Esophagus squamous epithelium (tissue), 5 donors: ENCODE results near the gene SCAMP1. TPM values are rescaled to one million over a fixed set of nuclear protein-coding genes. Genes with fewer than 3 reads are reported as not detected.
"Not testable (repeated sequence)": the region's sequence is repeated elsewhere in the genome, so short reads cannot be mapped to it uniquely, and the experiment has no call there.

Experiments
- DNase-seq: peaks from one replicate; lab custom pipeline; 2025; lab: John Stamatoyannopoulos, UW
- H3K27ac ChIP-seq, 4 donors: fragments of 200-600 bp; sonication (generic); one replicate each; pipeline ENCODE4 v1.5.1; 2016 to 2019; ENCODE audit warnings: mild to moderate bottlenecking in 1 of 4
- H3K27me3 ChIP-seq, 4 donors: fragments of 200-600 bp; sonication (generic); 1 replicate in 3 of 4; 2 replicates in 1 of 4; pipeline versions ENCODE4 v1.5.1 to v1.6.0; 2017 to 2021; ENCODE audit warnings: antibody characterized with exemption in 1 of 4
- H3K36me3 ChIP-seq, 3 donors: fragments of 200-600 bp; sonication (generic); one replicate each; pipeline ENCODE4 v1.5.1; 2016 to 2019
- H3K4me1 ChIP-seq, 3 donors: fragments of 200-600 bp; sonication (generic); one replicate each; pipeline ENCODE4 v1.5.1; 2017 to 2019
- H3K4me3 ChIP-seq, 4 donors: fragments of 200-600 bp; sonication (generic); 1 replicate in 3 of 4; 2 replicates in 1 of 4; pipeline ENCODE4 v1.5.1; 2016 to 2019; ENCODE audit warnings: mild to moderate bottlenecking in 2 of 4, moderate library complexity in 1 of 4
- H3K9me3 ChIP-seq, 3 donors: fragments of 200-600 bp; sonication (generic); one replicate each; pipeline ENCODE4 v1.5.1; 2016 to 2019
- POLR2A ChIP-seq, 4 donors: fragments of 450-650 bp; IDR thresholded peaks; one replicate each; pipeline ENCODE4 v1.6.1; 2017; ENCODE audit warnings: antibody characterized with exemption in 4 of 4, mild to moderate bottlenecking in 4 of 4, moderate library complexity in 3 of 4
- WGBS, 2 donors: methylation state at CpG; one replicate each; pipeline ENCODE4 v1.1.5; 2018; 5-methylcytosine and 5-hydroxymethylcytosine counted together
- intact Hi-C: fragments of 100-400 bp; cut with DNase I; formaldehyde crosslinking; loops from one replicate; pipeline ENCODE4 v1.15.0; 2022
- total RNA-seq, 4 donors: library from RNA; depleted of rRNA; stranded (reverse); fragments of >200 nt; gene quantifications; one replicate each; pipeline ENCODE4 v1.1.0, GENCODE V29; 2016
- TF ChIP-seq, protein P1 (sequence below), 6 experiments: fragments of 450-650 bp in 4 of 6; fragments of 200-600 bp in 2 of 6; sonication (generic) in 2 of 6; IDR thresholded peaks; one replicate each; pipeline ENCODE4 v1.5.1; 2016 to 2019; ENCODE audit warnings: antibody characterized with exemption in 6 of 6, mild to moderate bottlenecking in 4 of 6, moderate library complexity in 4 of 6
- donor health status: DM: yes; HTN: yes; CAD: no.

The SCAMP1 gene
- total RNA-seq, 4 donors from 2014 or later, result 15.2 to 27.6 (median 21.3) TPM

DNA sequence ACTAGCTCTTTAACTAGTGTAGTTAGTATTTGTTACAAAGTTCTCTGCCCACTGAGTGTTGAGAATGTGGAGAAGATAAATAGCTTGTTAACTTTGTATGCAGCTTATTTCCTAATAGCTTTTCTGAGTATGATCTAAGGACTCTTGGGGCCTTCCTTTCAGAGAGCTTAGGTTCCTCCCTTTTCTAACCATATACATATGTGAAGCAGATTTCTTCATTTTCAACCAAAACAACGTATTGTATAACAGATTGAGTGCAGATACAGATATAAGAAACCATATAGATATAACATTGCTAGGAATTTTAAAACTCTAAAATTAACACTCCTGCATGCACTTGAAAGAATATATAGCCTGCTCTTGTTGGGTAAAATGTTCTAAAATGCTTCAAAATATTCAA, 70.4 kb downstream of the SCAMP1 start:
- Histone ChIP-seq H3K27me3 (no peaks in the 10 kb centered on the region), H3K4me3 (no peak overlapping the region), H3K27ac (no peak overlapping the region), H3K9me3 (no peaks in the 10 kb centered on the region), H3K4me1 (no peaks in the 10 kb centered on the region), H3K36me3 (peaks cover 0 to 55% (median 0%) of the 10 kb centered on the region in 3 donors)
- intact Hi-C loops, result no loop called here
- WGBS, 2 donors, result 85% methylated on average over 1 of the region's 1 CpG
- TF ChIP-seq, protein P1, sequence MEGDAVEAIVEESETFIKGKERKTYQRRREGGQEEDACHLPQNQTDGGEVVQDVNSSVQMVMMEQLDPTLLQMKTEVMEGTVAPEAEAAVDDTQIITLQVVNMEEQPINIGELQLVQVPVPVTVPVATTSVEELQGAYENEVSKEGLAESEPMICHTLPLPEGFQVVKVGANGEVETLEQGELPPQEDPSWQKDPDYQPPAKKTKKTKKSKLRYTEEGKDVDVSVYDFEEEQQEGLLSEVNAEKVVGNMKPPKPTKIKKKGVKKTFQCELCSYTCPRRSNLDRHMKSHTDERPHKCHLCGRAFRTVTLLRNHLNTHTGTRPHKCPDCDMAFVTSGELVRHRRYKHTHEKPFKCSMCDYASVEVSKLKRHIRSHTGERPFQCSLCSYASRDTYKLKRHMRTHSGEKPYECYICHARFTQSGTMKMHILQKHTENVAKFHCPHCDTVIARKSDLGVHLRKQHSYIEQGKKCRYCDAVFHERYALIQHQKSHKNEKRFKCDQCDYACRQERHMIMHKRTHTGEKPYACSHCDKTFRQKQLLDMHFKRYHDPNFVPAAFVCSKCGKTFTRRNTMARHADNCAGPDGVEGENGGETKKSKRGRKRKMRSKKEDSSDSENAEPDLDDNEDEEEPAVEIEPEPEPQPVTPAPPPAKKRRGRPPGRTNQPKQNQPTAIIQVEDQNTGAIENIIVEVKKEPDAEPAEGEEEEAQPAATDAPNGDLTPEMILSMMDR (IDR thresholded peaks at IDR 0.05), result no peak
- no peak for TF ChIP-seq POLR2A (IDR thresholded peaks at IDR 0.05)
- no peak for DNase-seq

DNA sequence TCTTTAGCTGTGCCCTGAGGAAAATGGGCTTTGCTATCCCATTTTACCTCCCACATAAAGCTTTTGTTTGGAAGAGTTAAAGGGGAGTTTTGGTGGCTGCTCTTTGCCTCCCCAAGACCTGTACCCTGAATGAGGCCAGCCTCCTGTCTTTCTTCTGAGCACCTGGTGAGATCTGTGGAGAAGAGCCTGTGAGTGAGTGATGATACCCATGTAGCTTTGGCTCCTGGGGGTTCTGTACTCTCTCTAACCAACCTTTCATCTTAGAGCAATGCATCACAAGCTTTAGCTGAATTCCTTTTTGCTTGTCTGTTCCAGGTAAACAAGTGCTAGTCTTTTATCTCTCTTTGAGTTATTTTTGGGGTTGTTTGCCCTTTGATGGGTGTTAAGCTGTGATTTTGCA, 73.6 kb downstream of the SCAMP1 start:
- Histone ChIP-seq H3K4me1 (no peaks in the 10 kb centered on the region), H3K27me3 (no peaks in the 10 kb centered on the region), H3K27ac (no peak overlapping the region), H3K4me3 (no peak overlapping the region), H3K36me3 (peaks cover 0 to 42% (median 0%) of the 10 kb centered on the region in 3 donors), H3K9me3 (no peaks in the 10 kb centered on the region)
- TF ChIP-seq, protein P1 (IDR thresholded peaks at IDR 0.05), result no peak
- no peak for TF ChIP-seq POLR2A (IDR thresholded peaks at IDR 0.05)
- DNase-seq, result no peak
- intact Hi-C loops, result no loop called here

DNA sequence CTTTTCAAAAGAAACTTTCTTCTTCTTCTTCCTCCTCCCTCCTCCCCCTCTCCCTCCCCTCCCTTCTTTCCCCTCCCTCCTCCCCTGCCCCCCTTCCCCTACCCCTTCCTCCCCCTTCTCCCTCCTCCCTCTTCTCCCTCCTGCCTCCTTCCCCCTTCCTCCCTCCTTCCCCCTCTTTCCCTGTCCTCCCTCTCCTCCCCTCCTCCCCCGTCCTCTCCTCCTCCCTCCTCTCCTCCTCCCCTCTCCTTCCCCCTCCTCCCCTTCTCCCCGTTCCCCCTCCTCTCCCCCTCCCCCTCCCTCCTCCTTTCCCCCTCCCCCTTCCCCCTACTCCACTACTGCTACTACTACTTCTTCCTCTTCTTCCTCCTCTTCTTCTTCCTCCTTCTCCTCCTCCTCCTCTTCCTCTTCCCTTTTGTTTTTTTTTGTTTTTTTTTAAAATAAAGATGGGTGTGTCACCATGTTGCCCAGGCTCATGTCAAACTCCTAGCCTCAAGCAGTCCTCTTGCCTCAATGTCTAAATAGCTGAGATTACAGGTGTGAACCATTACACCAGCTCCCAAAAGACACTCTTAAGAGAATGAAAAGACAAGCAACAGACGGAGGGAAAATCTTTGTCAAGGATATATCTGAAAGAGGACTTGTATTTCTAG, 87.5 kb downstream of the SCAMP1 start:
- H3K9me3 ChIP-seq, result no peaks in the 10 kb centered on the region
- intact Hi-C loops, result no loop called here
- no peak overlapping the region for H3K27ac ChIP-seq
- peaks cover 0 to 25% (median 0%) of the 10 kb centered on the region in 3 donors for H3K36me3 ChIP-seq
- no peak for TF ChIP-seq POLR2A (IDR thresholded peaks at IDR 0.05)
- TF ChIP-seq, protein P1 (IDR thresholded peaks at IDR 0.05), result no peak
- H3K4me3 ChIP-seq, result no peak overlapping the region
- H3K27me3 ChIP-seq, result no peaks in the 10 kb centered on the region
- no peaks in the 10 kb centered on the region for H3K4me1 ChIP-seq
- DNase-seq, result no peak
- 86 to 95% methylated on average over 2 of the region's 3 CpGs for WGBS, 2 donors

DNA sequence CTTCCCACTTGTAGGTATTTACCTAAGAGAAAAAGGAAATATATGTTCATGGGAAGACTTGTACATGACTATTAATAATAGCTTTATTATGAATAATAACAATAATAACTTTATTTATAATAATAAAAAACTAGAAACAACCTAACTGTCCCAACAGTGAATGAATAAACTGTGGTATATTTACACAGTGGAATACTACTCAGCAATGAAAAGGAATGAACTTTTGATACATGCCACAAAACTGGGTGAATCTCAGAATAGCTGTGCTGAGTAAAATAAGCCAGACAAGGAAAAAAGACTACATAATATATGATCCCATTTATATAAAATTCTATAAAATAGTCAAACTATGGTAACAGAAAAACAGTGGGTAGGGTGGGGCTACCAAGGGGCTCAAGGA, 88.7 kb downstream of the SCAMP1 start:
- Histone ChIP-seq H3K27me3 (no peaks in the 10 kb centered on the region), H3K4me1 (no peaks in the 10 kb centered on the region), H3K36me3 (peaks cover 0 to 24% (median 0%) of the 10 kb centered on the region in 3 donors), H3K9me3 (no peaks in the 10 kb centered on the region), H3K4me3 (no peak overlapping the region), H3K27ac (no peak overlapping the region)
- no peak for DNase-seq
- TF ChIP-seq, protein P1 (IDR thresholded peaks at IDR 0.05), result no peak
- TF ChIP-seq POLR2A (IDR thresholded peaks at IDR 0.05), result no peak
- intact Hi-C loops, result no loop called here

DNA sequence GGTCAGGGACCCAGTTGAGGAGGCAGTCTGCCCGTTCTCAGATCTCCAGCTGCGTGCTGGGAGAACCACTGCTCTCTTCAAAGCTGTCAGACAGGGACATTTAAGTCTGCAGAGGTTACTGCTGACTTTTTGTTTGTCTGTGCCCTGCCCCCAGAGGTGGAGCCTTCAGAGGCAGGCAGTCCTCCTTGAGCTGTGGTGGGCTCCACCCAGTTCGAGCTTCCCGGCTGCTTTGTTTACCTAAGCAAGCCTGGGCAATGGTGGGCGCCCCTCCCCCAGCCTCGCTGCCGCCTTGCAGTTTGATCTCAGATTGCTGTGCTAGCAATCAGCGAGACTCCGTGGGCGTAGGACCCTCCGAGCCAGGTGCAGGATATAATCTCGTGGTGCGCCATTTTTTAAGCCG, 97.1 kb downstream of the SCAMP1 start:
- H3K27ac ChIP-seq, H3K27me3 ChIP-seq, DNase-seq, H3K4me1 ChIP-seq, H3K4me3 ChIP-seq, intact Hi-C loops, H3K9me3 ChIP-seq: not testable (repeated sequence)
- peaks cover 0 to 30% (median 0%) of the 10 kb centered on the region in 3 donors for H3K36me3 ChIP-seq
- 80 to 92% methylated on average over 2 to 4 of the region's 14 CpGs for WGBS, 2 donors

DNA sequence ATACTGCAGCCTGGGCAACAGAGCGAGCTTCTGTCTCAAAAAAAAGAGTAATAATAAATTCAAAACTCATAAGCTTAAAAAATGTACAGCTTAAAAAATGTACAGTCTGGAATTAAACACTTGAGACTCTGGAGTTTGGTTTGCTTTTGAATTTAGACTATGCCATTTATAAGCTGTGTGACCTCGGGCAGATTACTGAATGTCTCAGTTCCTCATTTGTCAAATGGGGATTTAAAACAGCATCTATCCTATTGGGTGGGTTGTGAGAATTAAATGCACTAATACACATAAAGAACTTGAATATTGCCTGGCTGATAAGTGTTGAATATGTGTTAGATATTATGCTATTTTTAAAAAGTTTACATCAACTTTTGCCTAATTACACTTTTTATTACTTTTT, 98.4 kb downstream of the SCAMP1 start:
- intact Hi-C loops, result no loop called here

More for the DNA sequence above, 98.4 kb downstream of the SCAMP1 start:
- DNase-seq, result no peak
- 86 to 88% methylated on average over 2 of the region's 2 CpGs for WGBS, 2 donors
- Histone ChIP-seq H3K4me1 (no peaks in the 10 kb centered on the region), H3K27me3 (no peaks in the 10 kb centered on the region), H3K36me3 (peaks cover 0 to 32% (median 0%) of the 10 kb centered on the region in 3 donors), H3K4me3 (no peak overlapping the region), H3K9me3 (no peaks in the 10 kb centered on the region), H3K27ac (no peak overlapping the region)
- TF ChIP-seq, protein P1 (IDR thresholded peaks at IDR 0.05), result no peak
- no peak for TF ChIP-seq POLR2A (IDR thresholded peaks at IDR 0.05)
